ENCODE measurements around the gene ZNF611.
"Not testable (repeated sequence)": the region's sequence is repeated elsewhere in the genome, so short reads cannot be mapped to it uniquely, and the experiment has no call there.

Gene ZNF611

DNA sequence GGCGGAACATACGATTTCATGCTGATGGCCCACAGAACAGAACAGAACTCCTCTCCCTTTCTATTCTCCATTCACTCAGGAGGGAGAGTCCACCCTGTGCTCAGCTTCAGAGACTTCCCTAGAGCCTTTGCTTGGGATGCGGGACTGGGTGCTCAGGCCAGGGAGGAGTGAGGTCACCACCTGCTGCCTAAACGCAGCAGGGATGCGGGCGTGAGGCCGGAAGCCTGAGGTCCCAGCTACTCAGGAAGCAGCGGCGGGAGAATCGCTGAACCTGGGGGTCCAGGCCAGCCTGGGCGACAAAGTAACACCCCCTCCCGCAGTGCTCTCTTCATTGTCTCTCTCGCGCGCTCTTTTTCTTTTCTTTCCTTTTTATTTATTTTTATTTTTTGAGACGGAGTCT, 8.8 kb downstream of the ZNF611 start:
- WGBS (ENCODE audit: insufficient coverage): 95% methylated on average over 14 of the region's 16 CpGs
- H3K36me3 ChIP-seq (ENCODE audit: control insufficient read depth in 4 of 4, insufficient read depth in 4 of 4, low read length in 3 of 4): peaks cover 8 to 44% (median 21%) of the 10 kb centered on the region in 4 experiments

DNA sequence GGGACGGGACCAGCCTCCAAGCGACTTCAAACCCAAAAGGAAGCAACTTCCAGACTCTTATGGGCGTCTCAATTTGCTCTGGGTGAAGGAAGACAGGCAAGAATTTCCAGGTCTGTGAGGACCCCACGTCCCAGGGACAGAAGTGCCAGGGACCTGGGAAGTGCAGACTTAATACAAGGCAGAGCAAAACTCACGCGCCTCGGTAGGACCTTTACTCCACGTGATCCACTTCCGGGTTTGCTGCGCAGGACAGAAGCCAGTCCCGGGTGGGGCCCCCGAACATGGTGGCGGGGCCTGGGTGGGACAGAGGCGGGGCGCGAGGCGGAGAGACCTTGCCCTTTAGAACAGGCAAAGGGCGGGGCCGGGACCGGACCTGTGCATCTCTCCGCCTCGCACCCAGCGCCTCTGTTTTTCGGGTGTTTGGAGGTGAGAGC, 9.3 kb downstream of the ZNF611 start:
- peak overlapping the region in 1 of 2 experiments; percentile 61 for H3K27ac ChIP-seq (ENCODE audit: insufficient read depth in 1 of 2, low read depth in 1 of 2, low read length in 2 of 2, poor library complexity in 1 of 2, severe bottlenecking in 2 of 2)
- ChIA-PET CTCF (no interaction called here), POLR2A (no interaction called here)
- WGBS (ENCODE audit: insufficient coverage): 97% methylated on average over 21 of the region's 24 CpGs
- DNase-seq: no peak
- H3K4me1 ChIP-seq (ENCODE audit: control extremely low read depth in 1 of 4, control insufficient read depth in 4 of 4, insufficient read depth in 4 of 4, low read length in 3 of 4): no peaks in the 10 kb centered on the region
- peaks cover 1 to 20% (median 5%) of the 10 kb centered on the region in 5 experiments for H3K9me3 ChIP-seq (ENCODE audit: control extremely low read depth in 1 of 5, control insufficient read depth in 4 of 5, insufficient read depth in 2 of 5, low read depth in 1 of 5, low read length in 4 of 5)
- no peaks in the 10 kb centered on the region for H3K27me3 ChIP-seq (replicated peaks in 2 of 5; ENCODE audit: control insufficient read depth in 4 of 5, insufficient read depth in 5 of 5, low read length in 4 of 5)
- H3K36me3 ChIP-seq (ENCODE audit: control insufficient read depth in 4 of 4, insufficient read depth in 4 of 4, low read length in 3 of 4): peaks cover 8 to 49% (median 21%) of the 10 kb centered on the region in 4 experiments
- H3K4me3 ChIP-seq (ENCODE audit: control insufficient read depth in 1 of 7, extremely low read depth in 1 of 7, insufficient read depth in 4 of 7, low read depth in 2 of 7, low read length in 6 of 7): no peak overlapping the region

More for the DNA sequence above, 8.8 kb downstream of the ZNF611 start:
- H3K4me3 ChIP-seq (ENCODE audit: control insufficient read depth in 1 of 7, extremely low read depth in 1 of 7, insufficient read depth in 4 of 7, low read depth in 2 of 7, low read length in 6 of 7); CTCF ChIA-PET; H3K27ac ChIP-seq (ENCODE audit: insufficient read depth in 1 of 2, low read depth in 1 of 2, low read length in 2 of 2, poor library complexity in 1 of 2, severe bottlenecking in 2 of 2); POLR2A ChIA-PET; H3K27me3 ChIP-seq (replicated peaks in 2 of 5; ENCODE audit: control insufficient read depth in 4 of 5, insufficient read depth in 5 of 5, low read length in 4 of 5); H3K4me1 ChIP-seq (ENCODE audit: control extremely low read depth in 1 of 4, control insufficient read depth in 4 of 4, insufficient read depth in 4 of 4, low read length in 3 of 4); DNase-seq: not testable (repeated sequence)
- peaks cover 1 to 15% (median 5%) of the 10 kb centered on the region in 5 experiments for H3K9me3 ChIP-seq (ENCODE audit: control extremely low read depth in 1 of 5, control insufficient read depth in 4 of 5, insufficient read depth in 2 of 5, low read depth in 1 of 5, low read length in 4 of 5)

DNA sequence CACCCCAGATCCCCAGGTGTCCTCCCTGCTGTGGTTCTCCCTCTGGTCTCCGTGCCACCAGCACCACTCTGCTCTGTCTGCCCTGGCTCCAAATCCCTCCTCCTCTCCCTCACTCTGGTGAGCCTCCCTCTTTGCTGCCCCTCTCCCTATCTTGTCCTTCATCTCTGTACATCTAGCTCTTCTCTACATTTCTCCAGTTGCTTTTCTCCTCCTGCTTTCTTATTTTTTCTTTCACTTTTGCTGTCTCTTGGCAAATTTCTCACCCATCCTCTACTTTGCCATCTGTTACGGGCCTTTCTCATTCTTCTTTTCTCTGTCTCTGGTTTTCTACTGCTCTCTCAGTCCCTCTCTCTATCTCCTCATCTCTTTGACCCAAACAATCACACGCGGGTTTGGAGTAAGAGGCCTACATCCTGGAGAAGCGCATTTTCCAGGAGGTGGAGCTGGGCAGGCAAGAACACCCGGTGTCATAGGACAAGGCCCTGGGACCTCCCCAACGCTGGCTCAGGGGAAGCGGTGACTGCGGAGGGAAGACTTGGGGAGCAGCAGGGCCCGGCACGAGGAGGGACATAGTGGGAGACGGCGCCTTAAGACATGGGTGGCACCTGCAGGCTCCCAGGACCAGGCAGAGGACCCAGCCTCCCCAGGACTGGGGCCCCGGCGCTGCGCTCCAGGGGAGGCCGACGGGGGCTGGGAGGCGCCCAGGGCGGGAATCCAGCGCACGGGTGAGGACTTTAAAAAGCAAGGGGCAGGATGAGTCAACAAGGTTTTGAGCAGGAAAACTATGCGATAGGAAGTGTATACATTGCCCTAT, 9.9 kb downstream of the ZNF611 start:
- DNase-seq: no peak
- Histone ChIP-seq H3K27ac (ENCODE audit: insufficient read depth in 1 of 2, low read depth in 1 of 2, low read length in 2 of 2, poor library complexity in 1 of 2, severe bottlenecking in 2 of 2) (peak overlapping the region in 1 of 2 experiments; percentile 61), H3K4me1 (ENCODE audit: control extremely low read depth in 1 of 4, control insufficient read depth in 4 of 4, insufficient read depth in 4 of 4, low read length in 3 of 4) (no peaks in the 10 kb centered on the region), H3K36me3 (ENCODE audit: control insufficient read depth in 4 of 4, insufficient read depth in 4 of 4, low read length in 3 of 4) (peaks cover 8 to 51% (median 21%) of the 10 kb centered on the region in 4 experiments), H3K9me3 (ENCODE audit: control extremely low read depth in 1 of 5, control insufficient read depth in 4 of 5, insufficient read depth in 2 of 5, low read depth in 1 of 5, low read length in 4 of 5) (peaks cover 1 to 22% (median 5%) of the 10 kb centered on the region in 5 experiments), H3K27me3 (replicated peaks in 2 of 5; ENCODE audit: control insufficient read depth in 4 of 5, insufficient read depth in 5 of 5, low read length in 4 of 5) (no peaks in the 10 kb centered on the region), H3K4me3 (ENCODE audit: control insufficient read depth in 1 of 7, extremely low read depth in 1 of 7, insufficient read depth in 4 of 7, low read depth in 2 of 7, low read length in 6 of 7) (no peak overlapping the region)
- 95% methylated on average over 22 of the region's 23 CpGs for WGBS (ENCODE audit: insufficient coverage)
- ChIA-PET POLR2A (no interaction called here), CTCF (no interaction called here)

DNA sequence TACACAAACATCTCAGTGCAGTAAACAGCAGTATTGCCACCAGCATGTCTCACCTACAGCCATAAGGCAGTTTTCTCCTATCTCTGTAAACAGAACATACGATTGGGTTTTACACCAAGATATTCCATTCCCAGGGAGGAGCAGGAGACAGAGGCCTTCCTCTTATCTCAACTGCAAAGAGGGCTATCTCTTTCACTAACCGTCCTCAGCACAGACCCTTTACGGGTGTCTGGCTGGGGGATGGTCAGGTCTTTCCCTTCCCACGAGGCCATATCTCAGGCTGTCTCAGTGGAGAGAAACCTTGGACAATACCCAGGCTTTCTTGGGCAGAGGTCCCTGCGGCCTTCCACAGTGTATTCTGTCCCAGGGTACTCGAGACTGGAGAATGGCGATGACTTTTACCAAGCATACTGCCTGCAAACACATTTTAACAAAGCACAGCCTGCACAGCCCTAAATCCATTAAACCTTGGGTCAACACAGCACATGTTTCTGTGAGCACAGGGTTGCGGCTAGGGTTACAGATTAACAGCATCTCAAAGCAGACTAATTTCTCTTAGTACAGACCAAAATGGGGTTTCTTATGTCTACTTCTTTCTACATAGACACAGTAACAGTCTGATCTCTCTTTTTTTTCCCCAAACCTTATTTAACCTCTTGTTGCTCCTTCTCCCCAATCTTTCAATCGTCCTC, 10.8 kb downstream of the ZNF611 start:
- CTCF ChIA-PET; H3K4me1 ChIP-seq (ENCODE audit: control extremely low read depth in 1 of 4, control insufficient read depth in 4 of 4, insufficient read depth in 4 of 4, low read length in 3 of 4); DNase-seq; POLR2A ChIA-PET; H3K27me3 ChIP-seq (replicated peaks in 2 of 5; ENCODE audit: control insufficient read depth in 4 of 5, insufficient read depth in 5 of 5, low read length in 4 of 5); H3K4me3 ChIP-seq (ENCODE audit: control insufficient read depth in 1 of 7, extremely low read depth in 1 of 7, insufficient read depth in 4 of 7, low read depth in 2 of 7, low read length in 6 of 7): not testable (repeated sequence)
- peak overlapping the region in 1 of 2 experiments; percentile 49 for H3K27ac ChIP-seq (ENCODE audit: insufficient read depth in 1 of 2, low read depth in 1 of 2, low read length in 2 of 2, poor library complexity in 1 of 2, severe bottlenecking in 2 of 2)
- peaks cover 8 to 51% (median 21%) of the 10 kb centered on the region in 4 experiments for H3K36me3 ChIP-seq (ENCODE audit: control insufficient read depth in 4 of 4, insufficient read depth in 4 of 4, low read length in 3 of 4)
- WGBS (ENCODE audit: insufficient coverage): 97% methylated on average over 8 of the region's 9 CpGs
- peaks cover 1 to 22% (median 5%) of the 10 kb centered on the region in 5 experiments for H3K9me3 ChIP-seq (ENCODE audit: control extremely low read depth in 1 of 5, control insufficient read depth in 4 of 5, insufficient read depth in 2 of 5, low read depth in 1 of 5, low read length in 4 of 5)

DNA sequence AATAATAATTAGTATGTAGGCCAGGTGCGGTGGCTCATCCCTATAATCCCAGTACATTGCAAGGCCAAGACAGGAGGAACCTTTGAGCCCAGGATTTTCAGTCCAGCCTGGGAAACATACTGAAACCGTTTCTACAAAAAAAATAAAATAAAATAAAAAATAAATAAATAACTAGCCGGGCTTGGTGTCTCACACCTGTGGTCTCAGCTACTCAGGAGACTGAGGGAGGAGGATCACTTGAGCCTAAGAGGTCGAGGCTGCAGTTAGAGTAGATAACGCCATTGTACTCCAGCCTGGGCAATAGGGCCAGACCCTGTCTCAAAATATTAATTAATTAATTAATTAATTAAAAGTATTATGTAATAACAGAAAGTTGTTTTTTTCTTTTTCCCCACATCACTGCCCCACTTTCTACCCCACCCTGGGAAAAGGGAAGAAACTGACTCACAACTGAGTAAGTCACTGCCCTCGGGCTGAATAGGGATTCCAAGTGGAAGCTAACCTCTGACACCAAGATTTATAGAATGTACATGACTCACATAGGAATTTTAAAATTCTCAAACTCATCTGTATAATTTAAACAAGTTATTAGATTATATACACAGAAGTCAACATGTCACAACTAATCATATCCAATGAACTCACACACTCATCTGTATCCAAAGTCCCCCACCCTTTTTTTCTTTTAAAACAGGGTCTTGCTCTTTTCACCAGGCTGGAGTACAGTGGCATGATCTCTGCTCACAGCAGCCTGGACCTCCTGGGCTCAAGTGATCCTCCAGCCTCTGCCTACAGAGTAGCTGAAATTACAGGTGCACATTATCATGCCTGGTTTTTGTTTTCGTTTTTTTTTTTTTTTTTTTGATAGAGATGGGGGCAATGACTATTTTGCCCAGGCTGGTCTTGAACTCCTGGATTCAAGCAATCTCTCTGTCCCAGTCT, 12.5 kb downstream of the ZNF611 start:
- Histone ChIP-seq H3K9me3 (ENCODE audit: control extremely low read depth in 1 of 5, control insufficient read depth in 4 of 5, insufficient read depth in 2 of 5, low read depth in 1 of 5, low read length in 4 of 5) (peaks cover 1 to 22% (median 5%) of the 10 kb centered on the region in 5 experiments), H3K4me3 (ENCODE audit: control insufficient read depth in 1 of 7, extremely low read depth in 1 of 7, insufficient read depth in 4 of 7, low read depth in 2 of 7, low read length in 6 of 7) (no peak overlapping the region), H3K27me3 (replicated peaks in 2 of 5; ENCODE audit: control insufficient read depth in 4 of 5, insufficient read depth in 5 of 5, low read length in 4 of 5) (no peaks in the 10 kb centered on the region), H3K27ac (ENCODE audit: insufficient read depth in 1 of 2, low read depth in 1 of 2, low read length in 2 of 2, poor library complexity in 1 of 2, severe bottlenecking in 2 of 2) (no peak overlapping the region), H3K36me3 (ENCODE audit: control insufficient read depth in 4 of 4, insufficient read depth in 4 of 4, low read length in 3 of 4) (peaks cover 2 to 39% (median 16%) of the 10 kb centered on the region in 4 experiments), H3K4me1 (ENCODE audit: control extremely low read depth in 1 of 4, control insufficient read depth in 4 of 4, insufficient read depth in 4 of 4, low read length in 3 of 4) (no peaks in the 10 kb centered on the region)
- CTCF ChIA-PET: interaction anchor here (0.6 kb wide), 1 partner anchor 62 kb away, joined by 3 read pairs; no protein-coding TSS in a partner anchor
- WGBS (ENCODE audit: insufficient coverage): no CpG with 5 or more reads among the region's 7 CpGs
- no peak for DNase-seq
- POLR2A ChIA-PET: no interaction called here

DNA sequence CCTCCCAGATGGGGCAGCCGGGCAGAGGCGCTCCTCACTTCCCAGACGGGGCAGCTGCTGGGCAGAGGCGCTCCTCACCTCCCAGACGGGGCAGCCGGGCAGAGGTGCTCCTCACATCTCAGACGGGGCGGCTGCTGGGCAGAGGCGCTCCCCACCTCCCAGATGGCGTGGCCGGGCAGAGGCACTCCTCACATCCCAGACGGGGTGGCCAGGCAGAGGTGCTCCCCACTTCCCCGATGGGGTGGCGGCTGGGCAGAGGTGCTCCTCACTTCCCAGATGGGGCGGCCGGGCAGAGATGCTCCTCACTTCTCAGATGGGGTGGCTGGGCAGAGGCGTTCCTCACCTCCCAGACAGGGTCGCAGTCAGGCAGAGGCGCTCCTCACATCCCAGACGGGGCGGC, 14.3 kb downstream of the ZNF611 start:
- H3K27ac ChIP-seq (ENCODE audit: insufficient read depth in 1 of 2, low read depth in 1 of 2, low read length in 2 of 2, poor library complexity in 1 of 2, severe bottlenecking in 2 of 2); POLR2A ChIA-PET; H3K4me1 ChIP-seq (ENCODE audit: control extremely low read depth in 1 of 4, control insufficient read depth in 4 of 4, insufficient read depth in 4 of 4, low read length in 3 of 4); H3K4me3 ChIP-seq (ENCODE audit: control insufficient read depth in 1 of 7, extremely low read depth in 1 of 7, insufficient read depth in 4 of 7, low read depth in 2 of 7, low read length in 6 of 7); H3K27me3 ChIP-seq (replicated peaks in 2 of 5; ENCODE audit: control insufficient read depth in 4 of 5, insufficient read depth in 5 of 5, low read length in 4 of 5); DNase-seq; CTCF ChIA-PET: not testable (repeated sequence)
- 93% methylated on average over 20 of the region's 21 CpGs for WGBS (ENCODE audit: insufficient coverage)
- peaks cover 2 to 32% (median 10%) of the 10 kb centered on the region in 4 experiments for H3K36me3 ChIP-seq (ENCODE audit: control insufficient read depth in 4 of 4, insufficient read depth in 4 of 4, low read length in 3 of 4)
- peaks cover 1 to 21% (median 5%) of the 10 kb centered on the region in 5 experiments for H3K9me3 ChIP-seq (ENCODE audit: control extremely low read depth in 1 of 5, control insufficient read depth in 4 of 5, insufficient read depth in 2 of 5, low read depth in 1 of 5, low read length in 4 of 5)
